ENCODE data around the gene HOXC9.

HOXC9 gene

GRCh38 chr12:53956914-53957536 is 42.9 kb upstream of the HOXC9 start:
- CTCF ChIA-PET, result no interaction called here
- Mint-ChIP-seq H3K27ac (no peak overlapping the region), H3K27me3 (peaks cover 100% of the 10 kb centered on the region), H3K9me3 (no peaks in the 10 kb centered on the region), H3K36me3 (peaks cover 2% of the 10 kb centered on the region), H3K4me3 (no peak overlapping the region), H3K4me1 (peaks cover 7% of the 10 kb centered on the region)
- DNase-seq, result no peak

- no peak for DNase-seq
- peaks cover 2% of the 10 kb centered on the region for H3K36me3 Mint-ChIP-seq
- CTCF ChIA-PET, result interaction anchor here (0.9 to 1.2 kb wide), 2 partner anchors 12 to 243 kb away, joined by 3 to 4 read pairs; no protein-coding TSS in a partner anchor
- H3K27me3 Mint-ChIP-seq, result peaks cover 98% of the 10 kb centered on the region
- no peak overlapping the region for H3K27ac Mint-ChIP-seq
- peaks cover 7% of the 10 kb centered on the region for H3K4me1 Mint-ChIP-seq
- no peaks in the 10 kb centered on the region for H3K9me3 Mint-ChIP-seq
- H3K4me3 Mint-ChIP-seq, result no peak overlapping the region
Measured at GRCh38 chr12:53958128-53958527, 41.8 kb upstream of the HOXC9 start.

- Mint-ChIP-seq H3K9me3 (no peaks in the 10 kb centered on the region), H3K27me3 (peaks cover 98% of the 10 kb centered on the region), H3K36me3 (no peaks in the 10 kb centered on the region), H3K27ac (no peak overlapping the region), H3K4me1 (peaks cover 12% of the 10 kb centered on the region), H3K4me3 (no peak overlapping the region)
- no peak for DNase-seq
- CTCF ChIA-PET, result interaction anchor here (1.0 to 1.2 kb wide), 2 partner anchors 45 to 242 kb away, joined by 3 read pairs; no protein-coding TSS in a partner anchor
Measured at GRCh38 chr12:53959314-53959713, 40.6 kb upstream of the HOXC9 start.

GRCh38 chr12:53960187-53961024 is 39.6 kb upstream of the HOXC9 start:
- Mint-ChIP-seq H3K9me3 (no peaks in the 10 kb centered on the region), H3K36me3 (no peaks in the 10 kb centered on the region), H3K4me1 (peaks cover 19% of the 10 kb centered on the region), H3K4me3 (peak overlapping the region; percentile 14), H3K27ac (peak overlapping the region; percentile 80), H3K27me3 (peaks cover 98% of the 10 kb centered on the region)
- CTCF ChIA-PET, result no interaction called here
- no peak for DNase-seq

GRCh38 chr12:53961025-53961761 is 38.8 kb upstream of the HOXC9 start:
- Mint-ChIP-seq H3K27ac (peak overlapping the region; percentile 78), H3K4me1 (peaks cover 25% of the 10 kb centered on the region), H3K9me3 (no peaks in the 10 kb centered on the region), H3K27me3 (peaks cover 98% of the 10 kb centered on the region), H3K36me3 (no peaks in the 10 kb centered on the region), H3K4me3 (no peak overlapping the region)
- DNase-seq, result no peak
- CTCF ChIA-PET, result no interaction called here

GRCh38 chr12:53963005-53963404 is 37.0 kb upstream of the HOXC9 start:
- peaks cover 22% of the 10 kb centered on the region for H3K4me1 Mint-ChIP-seq

GRCh38 chr12:53963434-53964314 is 36.3 kb upstream of the HOXC9 start:
- Mint-ChIP-seq H3K27ac (peak overlapping the region; percentile 59), H3K36me3 (peaks cover 3% of the 10 kb centered on the region), H3K4me3 (no peak overlapping the region), H3K27me3 (peaks cover 98% of the 10 kb centered on the region), H3K4me1 (peaks cover 22% of the 10 kb centered on the region), H3K9me3 (no peaks in the 10 kb centered on the region)
- DNase-seq, result no peak
- CTCF ChIA-PET, result no interaction called here

More at GRCh38 chr12:53963005-53963404, 37.0 kb upstream of the HOXC9 start:
- Mint-ChIP-seq H3K9me3 (no peaks in the 10 kb centered on the region), H3K27ac (no peak overlapping the region), H3K27me3 (peaks cover 98% of the 10 kb centered on the region), H3K36me3 (no peaks in the 10 kb centered on the region), H3K4me3 (no peak overlapping the region)
- CTCF ChIA-PET, result no interaction called here
- DNase-seq, result no peak

GRCh38 chr12:53964315-53964713 is 35.6 kb upstream of the HOXC9 start:
- H3K27me3 Mint-ChIP-seq, result peaks cover 98% of the 10 kb centered on the region
- peaks cover 3% of the 10 kb centered on the region for H3K36me3 Mint-ChIP-seq
- CTCF ChIA-PET, result no interaction called here
- peaks cover 22% of the 10 kb centered on the region for H3K4me1 Mint-ChIP-seq
- H3K4me3 Mint-ChIP-seq, result no peak overlapping the region
- H3K9me3 Mint-ChIP-seq, result no peaks in the 10 kb centered on the region
- H3K27ac Mint-ChIP-seq, result no peak overlapping the region
- no peak for DNase-seq

GRCh38 chr12:53965281-53966084 is 34.5 kb upstream of the HOXC9 start:
- H3K4me1 Mint-ChIP-seq, result peaks cover 22% of the 10 kb centered on the region
- no peaks in the 10 kb centered on the region for H3K9me3 Mint-ChIP-seq
- peak overlapping the region; percentile 80 for H3K27ac Mint-ChIP-seq
- H3K4me3 Mint-ChIP-seq, result peak overlapping the region; percentile 27
- CTCF ChIA-PET, result no interaction called here
- H3K36me3 Mint-ChIP-seq, result peaks cover 3% of the 10 kb centered on the region
- peaks cover 98% of the 10 kb centered on the region for H3K27me3 Mint-ChIP-seq
- DNase-seq, result no peak

- no peak for DNase-seq
- CTCF ChIA-PET, result no interaction called here
- H3K36me3 Mint-ChIP-seq, result peaks cover 3% of the 10 kb centered on the region
- peaks cover 22% of the 10 kb centered on the region for H3K4me1 Mint-ChIP-seq
- H3K27ac Mint-ChIP-seq, result peak overlapping the region; percentile 42
- H3K4me3 Mint-ChIP-seq, result no peak overlapping the region
- H3K27me3 Mint-ChIP-seq, result peaks cover 98% of the 10 kb centered on the region
- H3K9me3 Mint-ChIP-seq, result no peaks in the 10 kb centered on the region
Measured at GRCh38 chr12:53966085-53966384, 33.9 kb upstream of the HOXC9 start.

GRCh38 chr12:53966385-53967133 is 33.4 kb upstream of the HOXC9 start:
- no peak for DNase-seq
- peaks cover 3% of the 10 kb centered on the region for H3K36me3 Mint-ChIP-seq
- CTCF ChIA-PET, result no interaction called here
- peak overlapping the region; percentile 42 for H3K27ac Mint-ChIP-seq
- H3K4me3 Mint-ChIP-seq, result no peak overlapping the region
- peaks cover 22% of the 10 kb centered on the region for H3K4me1 Mint-ChIP-seq
- H3K27me3 Mint-ChIP-seq, result peaks cover 98% of the 10 kb centered on the region
- H3K9me3 Mint-ChIP-seq, result no peaks in the 10 kb centered on the region

- DNase-seq, result no peak
- Mint-ChIP-seq H3K9me3 (no peaks in the 10 kb centered on the region), H3K4me3 (no peak overlapping the region), H3K27ac (no peak overlapping the region), H3K4me1 (peaks cover 22% of the 10 kb centered on the region), H3K36me3 (peaks cover 3% of the 10 kb centered on the region), H3K27me3 (peaks cover 100% of the 10 kb centered on the region)
- CTCF ChIA-PET, result no interaction called here
Measured at GRCh38 chr12:53967421-53967925, 32.5 kb upstream of the HOXC9 start.

Data from activated naive CD4-positive, alpha-beta T cell treated with anti-CD3 and anti-CD28 coated beads, Interleukin-2, amount 10 ng/mL, durations not matched to agents 7 days and 5 days (primary cell).